Thyroid gland (tissue), 4 donors: ENCODE measurements around the gene GRB7.

Experiments used
- POLR2A ChIP-seq, 2 donors: fragments of 450-650 bp; IDR thresholded peaks; one replicate each; pipeline ENCODE4 v1.6.1; 2017; ENCODE audit warnings: antibody characterized with exemption in 2 of 2, mild to moderate bottlenecking in 2 of 2, moderate library complexity in 1 of 2
- TF ChIP-seq, protein P1 (sequence below), 6 experiments: fragments of 200-600 bp in 3 of 6; fragments of 450-650 bp in 3 of 6; sonication (generic) in 3 of 6; IDR thresholded peaks; one replicate each; pipeline ENCODE4 v1.5.1; 2016 to 2019; ENCODE audit warnings: antibody characterized with exemption in 6 of 6, mild to moderate bottlenecking in 2 of 6, inconsistent platforms in 1 of 6, moderate library complexity in 1 of 6

DNA sequence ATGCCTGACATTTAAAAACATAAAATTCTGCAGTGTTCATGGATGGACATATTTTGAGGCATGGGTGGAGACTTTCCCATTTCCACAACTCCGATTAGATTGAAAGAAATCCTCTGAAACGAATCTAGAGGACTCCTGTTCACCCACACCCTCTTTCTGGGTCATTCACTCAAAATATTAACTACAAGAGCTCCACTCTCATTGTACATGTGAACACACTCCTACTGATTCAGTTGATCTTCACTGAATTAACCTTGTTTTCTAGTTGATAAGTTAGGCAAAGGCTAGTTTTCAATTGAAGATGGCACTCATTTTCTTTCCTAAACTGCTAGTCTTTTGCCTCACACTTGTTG lies 44.1 kb downstream of the GRB7 start:
- TF ChIP-seq, protein P1, sequence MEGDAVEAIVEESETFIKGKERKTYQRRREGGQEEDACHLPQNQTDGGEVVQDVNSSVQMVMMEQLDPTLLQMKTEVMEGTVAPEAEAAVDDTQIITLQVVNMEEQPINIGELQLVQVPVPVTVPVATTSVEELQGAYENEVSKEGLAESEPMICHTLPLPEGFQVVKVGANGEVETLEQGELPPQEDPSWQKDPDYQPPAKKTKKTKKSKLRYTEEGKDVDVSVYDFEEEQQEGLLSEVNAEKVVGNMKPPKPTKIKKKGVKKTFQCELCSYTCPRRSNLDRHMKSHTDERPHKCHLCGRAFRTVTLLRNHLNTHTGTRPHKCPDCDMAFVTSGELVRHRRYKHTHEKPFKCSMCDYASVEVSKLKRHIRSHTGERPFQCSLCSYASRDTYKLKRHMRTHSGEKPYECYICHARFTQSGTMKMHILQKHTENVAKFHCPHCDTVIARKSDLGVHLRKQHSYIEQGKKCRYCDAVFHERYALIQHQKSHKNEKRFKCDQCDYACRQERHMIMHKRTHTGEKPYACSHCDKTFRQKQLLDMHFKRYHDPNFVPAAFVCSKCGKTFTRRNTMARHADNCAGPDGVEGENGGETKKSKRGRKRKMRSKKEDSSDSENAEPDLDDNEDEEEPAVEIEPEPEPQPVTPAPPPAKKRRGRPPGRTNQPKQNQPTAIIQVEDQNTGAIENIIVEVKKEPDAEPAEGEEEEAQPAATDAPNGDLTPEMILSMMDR (IDR thresholded peaks at IDR 0.05), result no peak
- no peak for TF ChIP-seq POLR2A (IDR thresholded peaks at IDR 0.05)
